ENCODE measurements around the gene MYOM1.

Gene MYOM1

DNA sequence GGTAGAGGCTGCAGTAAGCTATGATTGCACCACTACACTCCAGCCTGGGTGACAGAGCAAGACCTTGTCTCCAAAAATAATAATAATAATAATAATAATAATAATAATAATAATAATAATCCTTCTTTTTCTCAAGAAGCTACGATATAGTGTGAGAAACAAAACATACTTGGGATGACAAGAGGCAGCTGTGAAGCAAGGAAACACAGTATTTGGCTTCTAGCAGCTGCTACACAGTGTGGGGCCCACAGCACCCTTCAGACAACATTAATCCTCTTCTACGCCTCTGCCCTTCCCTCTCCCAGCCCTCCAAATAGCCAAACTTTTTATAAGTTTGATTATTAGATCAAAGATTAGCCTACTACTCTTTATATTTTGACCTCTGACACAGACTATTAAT is 62.2 kb downstream of the MYOM1 start:
- no peak overlapping the region for H3K9ac ChIP-seq (ENCODE audit: low read length)
- H3K4me3 ChIP-seq (ENCODE audit: low read length), result no peak overlapping the region
- H3K27ac ChIP-seq (ENCODE audit: low read length), result no peak overlapping the region
- no peaks in the 10 kb centered on the region for H3K4me1 ChIP-seq (ENCODE audit: low read length)
- TF ChIP-seq, protein P1, sequence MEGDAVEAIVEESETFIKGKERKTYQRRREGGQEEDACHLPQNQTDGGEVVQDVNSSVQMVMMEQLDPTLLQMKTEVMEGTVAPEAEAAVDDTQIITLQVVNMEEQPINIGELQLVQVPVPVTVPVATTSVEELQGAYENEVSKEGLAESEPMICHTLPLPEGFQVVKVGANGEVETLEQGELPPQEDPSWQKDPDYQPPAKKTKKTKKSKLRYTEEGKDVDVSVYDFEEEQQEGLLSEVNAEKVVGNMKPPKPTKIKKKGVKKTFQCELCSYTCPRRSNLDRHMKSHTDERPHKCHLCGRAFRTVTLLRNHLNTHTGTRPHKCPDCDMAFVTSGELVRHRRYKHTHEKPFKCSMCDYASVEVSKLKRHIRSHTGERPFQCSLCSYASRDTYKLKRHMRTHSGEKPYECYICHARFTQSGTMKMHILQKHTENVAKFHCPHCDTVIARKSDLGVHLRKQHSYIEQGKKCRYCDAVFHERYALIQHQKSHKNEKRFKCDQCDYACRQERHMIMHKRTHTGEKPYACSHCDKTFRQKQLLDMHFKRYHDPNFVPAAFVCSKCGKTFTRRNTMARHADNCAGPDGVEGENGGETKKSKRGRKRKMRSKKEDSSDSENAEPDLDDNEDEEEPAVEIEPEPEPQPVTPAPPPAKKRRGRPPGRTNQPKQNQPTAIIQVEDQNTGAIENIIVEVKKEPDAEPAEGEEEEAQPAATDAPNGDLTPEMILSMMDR (IDR thresholded peaks at IDR 0.05; ENCODE audit: low read depth, low read length), result no peak
- TF ChIP-seq EZH2phosphoT487 (IDR thresholded peaks at IDR 0.05; ENCODE audit: low read depth), result no peak
- no peaks in the 10 kb centered on the region for H3K27me3 ChIP-seq (ENCODE audit: low read depth, low read length)
- no peaks in the 10 kb centered on the region for H4K20me1 ChIP-seq (ENCODE audit: insufficient read depth, low read length)
- H3K4me2 ChIP-seq (ENCODE audit: low read length), result no peak overlapping the region
- H3K9me3 ChIP-seq (ENCODE audit: insufficient read depth, low read length), result no peaks in the 10 kb centered on the region
- no peaks in the 10 kb centered on the region for H3K79me2 ChIP-seq (ENCODE audit: low read length)
- H3K36me3 ChIP-seq (replicated peaks; ENCODE audit: low read depth, low read length), result no peaks in the 10 kb centered on the region
- no peak overlapping the region for H2AFZ ChIP-seq (ENCODE audit: low read depth, low read length)

DNA sequence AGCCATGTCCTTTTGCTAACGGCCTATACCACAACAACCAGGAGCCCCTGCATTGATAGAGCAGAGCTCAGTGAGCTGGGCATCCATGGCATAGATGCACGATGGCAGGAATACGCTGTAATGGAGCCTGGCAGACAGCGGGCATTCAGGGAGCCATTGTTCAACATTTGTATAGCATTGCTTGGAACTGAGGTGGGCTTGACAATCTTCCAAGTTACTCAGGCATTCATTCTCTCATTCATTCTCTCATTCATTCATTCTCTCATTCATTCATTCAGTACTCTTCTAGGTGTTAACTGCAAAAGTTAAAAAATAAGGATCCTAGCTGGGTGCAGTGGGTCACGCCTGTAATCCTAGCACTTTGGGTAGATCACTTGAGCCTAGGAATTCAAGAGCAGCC is 62.7 kb downstream of the MYOM1 start:
- H3K4me3 ChIP-seq (ENCODE audit: low read length), result no peak overlapping the region
- no peaks in the 10 kb centered on the region for H3K36me3 ChIP-seq (replicated peaks; ENCODE audit: low read depth, low read length)
- no peaks in the 10 kb centered on the region for H3K4me1 ChIP-seq (ENCODE audit: low read length)
- H3K27me3 ChIP-seq (ENCODE audit: low read depth, low read length), result no peaks in the 10 kb centered on the region
- no peaks in the 10 kb centered on the region for H4K20me1 ChIP-seq (ENCODE audit: insufficient read depth, low read length)
- H3K9me3 ChIP-seq (ENCODE audit: insufficient read depth, low read length), result no peaks in the 10 kb centered on the region
- H3K9ac ChIP-seq (ENCODE audit: low read length), result no peak overlapping the region
- H3K27ac ChIP-seq (ENCODE audit: low read length), result no peak overlapping the region
- TF ChIP-seq EZH2phosphoT487 (IDR thresholded peaks at IDR 0.05; ENCODE audit: low read depth), result no peak
- TF ChIP-seq, protein P1 (IDR thresholded peaks at IDR 0.05; ENCODE audit: low read depth, low read length), result no peak
- H3K4me2 ChIP-seq (ENCODE audit: low read length), result no peak overlapping the region
- H3K79me2 ChIP-seq (ENCODE audit: low read length), result no peaks in the 10 kb centered on the region
- no peak overlapping the region for H2AFZ ChIP-seq (ENCODE audit: low read depth, low read length)

DNA sequence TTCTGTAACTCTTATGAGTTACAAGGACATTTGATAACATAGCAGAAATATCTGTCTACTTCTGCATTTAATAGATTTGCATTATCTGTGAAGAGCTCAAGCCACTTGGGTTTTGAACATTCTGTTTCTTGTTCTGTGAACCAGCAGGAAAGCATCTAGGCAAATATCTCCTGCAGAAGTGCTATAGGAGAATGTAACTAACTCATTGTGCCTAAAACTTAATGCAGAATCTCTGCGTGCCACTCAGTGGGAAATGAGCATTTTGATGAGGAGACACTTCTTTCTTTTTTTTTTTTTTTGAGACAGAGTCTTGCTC is 63.5 kb downstream of the MYOM1 start:
- Histone ChIP-seq H3K79me2 (ENCODE audit: low read length) (no peaks in the 10 kb centered on the region), H3K27me3 (ENCODE audit: low read depth, low read length) (no peaks in the 10 kb centered on the region), H3K4me2 (ENCODE audit: low read length) (no peak overlapping the region), H3K4me3 (ENCODE audit: low read length) (no peak overlapping the region), H3K36me3 (replicated peaks; ENCODE audit: low read depth, low read length) (no peaks in the 10 kb centered on the region), H2AFZ (ENCODE audit: low read depth, low read length) (no peak overlapping the region), H3K9ac (ENCODE audit: low read length) (no peak overlapping the region), H4K20me1 (ENCODE audit: insufficient read depth, low read length) (no peaks in the 10 kb centered on the region), H3K4me1 (ENCODE audit: low read length) (no peaks in the 10 kb centered on the region), H3K9me3 (ENCODE audit: insufficient read depth, low read length) (no peaks in the 10 kb centered on the region), H3K27ac (ENCODE audit: low read length) (no peak overlapping the region)
- TF ChIP-seq, protein P1 (IDR thresholded peaks at IDR 0.05; ENCODE audit: low read depth, low read length), result no peak
- TF ChIP-seq EZH2phosphoT487 (IDR thresholded peaks at IDR 0.05; ENCODE audit: low read depth), result no peak

DNA sequence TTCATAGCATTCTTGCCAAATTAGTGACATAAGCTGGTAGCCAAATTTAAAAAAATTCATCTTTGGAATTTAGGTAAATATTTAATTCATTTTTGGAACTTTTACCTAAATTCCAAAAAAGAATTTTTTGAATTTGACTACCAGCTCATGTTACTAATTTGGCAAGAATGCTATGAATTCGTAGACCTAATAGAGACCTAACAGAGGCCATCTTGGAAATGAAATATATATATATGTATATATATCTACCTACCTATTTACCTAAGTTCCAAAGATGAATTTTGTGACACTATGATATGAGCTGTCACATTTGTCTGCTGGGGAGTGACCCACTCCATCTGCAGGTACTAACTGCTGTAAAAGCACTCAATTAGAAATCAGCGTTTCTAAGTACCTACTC is 65.6 kb downstream of the MYOM1 start:
- Histone ChIP-seq H3K4me1 (ENCODE audit: low read length) (no peaks in the 10 kb centered on the region), H4K20me1 (ENCODE audit: insufficient read depth, low read length) (no peaks in the 10 kb centered on the region), H3K36me3 (replicated peaks; ENCODE audit: low read depth, low read length) (no peaks in the 10 kb centered on the region), H3K4me3 (ENCODE audit: low read length) (no peak overlapping the region), H2AFZ (ENCODE audit: low read depth, low read length) (no peak overlapping the region), H3K27me3 (ENCODE audit: low read depth, low read length) (peaks cover 2% of the 10 kb centered on the region; the same call in 1 of the 2 replicates), H3K79me2 (ENCODE audit: low read length) (no peaks in the 10 kb centered on the region), H3K9me3 (ENCODE audit: insufficient read depth, low read length) (no peaks in the 10 kb centered on the region), H3K9ac (ENCODE audit: low read length) (no peak overlapping the region), H3K27ac (ENCODE audit: low read length) (no peak overlapping the region), H3K4me2 (ENCODE audit: low read length) (no peak overlapping the region)
- TF ChIP-seq, protein P1 (IDR thresholded peaks at IDR 0.05; ENCODE audit: low read depth, low read length), result no peak
- TF ChIP-seq EZH2phosphoT487 (IDR thresholded peaks at IDR 0.05; ENCODE audit: low read depth), result no peak

Measured in OCI-LY3 (cell line).